ENCODE results near the gene TGM1. TPM values are rescaled to one million over a fixed set of nuclear protein-coding genes. Genes with fewer than 3 reads are reported as not detected.

Gene TGM1
- total and polyA plus RNA-seq, 2 experiments from 2014 or later, result 0.31 to 0.63 TPM

- TF ChIP-seq, protein P1, sequence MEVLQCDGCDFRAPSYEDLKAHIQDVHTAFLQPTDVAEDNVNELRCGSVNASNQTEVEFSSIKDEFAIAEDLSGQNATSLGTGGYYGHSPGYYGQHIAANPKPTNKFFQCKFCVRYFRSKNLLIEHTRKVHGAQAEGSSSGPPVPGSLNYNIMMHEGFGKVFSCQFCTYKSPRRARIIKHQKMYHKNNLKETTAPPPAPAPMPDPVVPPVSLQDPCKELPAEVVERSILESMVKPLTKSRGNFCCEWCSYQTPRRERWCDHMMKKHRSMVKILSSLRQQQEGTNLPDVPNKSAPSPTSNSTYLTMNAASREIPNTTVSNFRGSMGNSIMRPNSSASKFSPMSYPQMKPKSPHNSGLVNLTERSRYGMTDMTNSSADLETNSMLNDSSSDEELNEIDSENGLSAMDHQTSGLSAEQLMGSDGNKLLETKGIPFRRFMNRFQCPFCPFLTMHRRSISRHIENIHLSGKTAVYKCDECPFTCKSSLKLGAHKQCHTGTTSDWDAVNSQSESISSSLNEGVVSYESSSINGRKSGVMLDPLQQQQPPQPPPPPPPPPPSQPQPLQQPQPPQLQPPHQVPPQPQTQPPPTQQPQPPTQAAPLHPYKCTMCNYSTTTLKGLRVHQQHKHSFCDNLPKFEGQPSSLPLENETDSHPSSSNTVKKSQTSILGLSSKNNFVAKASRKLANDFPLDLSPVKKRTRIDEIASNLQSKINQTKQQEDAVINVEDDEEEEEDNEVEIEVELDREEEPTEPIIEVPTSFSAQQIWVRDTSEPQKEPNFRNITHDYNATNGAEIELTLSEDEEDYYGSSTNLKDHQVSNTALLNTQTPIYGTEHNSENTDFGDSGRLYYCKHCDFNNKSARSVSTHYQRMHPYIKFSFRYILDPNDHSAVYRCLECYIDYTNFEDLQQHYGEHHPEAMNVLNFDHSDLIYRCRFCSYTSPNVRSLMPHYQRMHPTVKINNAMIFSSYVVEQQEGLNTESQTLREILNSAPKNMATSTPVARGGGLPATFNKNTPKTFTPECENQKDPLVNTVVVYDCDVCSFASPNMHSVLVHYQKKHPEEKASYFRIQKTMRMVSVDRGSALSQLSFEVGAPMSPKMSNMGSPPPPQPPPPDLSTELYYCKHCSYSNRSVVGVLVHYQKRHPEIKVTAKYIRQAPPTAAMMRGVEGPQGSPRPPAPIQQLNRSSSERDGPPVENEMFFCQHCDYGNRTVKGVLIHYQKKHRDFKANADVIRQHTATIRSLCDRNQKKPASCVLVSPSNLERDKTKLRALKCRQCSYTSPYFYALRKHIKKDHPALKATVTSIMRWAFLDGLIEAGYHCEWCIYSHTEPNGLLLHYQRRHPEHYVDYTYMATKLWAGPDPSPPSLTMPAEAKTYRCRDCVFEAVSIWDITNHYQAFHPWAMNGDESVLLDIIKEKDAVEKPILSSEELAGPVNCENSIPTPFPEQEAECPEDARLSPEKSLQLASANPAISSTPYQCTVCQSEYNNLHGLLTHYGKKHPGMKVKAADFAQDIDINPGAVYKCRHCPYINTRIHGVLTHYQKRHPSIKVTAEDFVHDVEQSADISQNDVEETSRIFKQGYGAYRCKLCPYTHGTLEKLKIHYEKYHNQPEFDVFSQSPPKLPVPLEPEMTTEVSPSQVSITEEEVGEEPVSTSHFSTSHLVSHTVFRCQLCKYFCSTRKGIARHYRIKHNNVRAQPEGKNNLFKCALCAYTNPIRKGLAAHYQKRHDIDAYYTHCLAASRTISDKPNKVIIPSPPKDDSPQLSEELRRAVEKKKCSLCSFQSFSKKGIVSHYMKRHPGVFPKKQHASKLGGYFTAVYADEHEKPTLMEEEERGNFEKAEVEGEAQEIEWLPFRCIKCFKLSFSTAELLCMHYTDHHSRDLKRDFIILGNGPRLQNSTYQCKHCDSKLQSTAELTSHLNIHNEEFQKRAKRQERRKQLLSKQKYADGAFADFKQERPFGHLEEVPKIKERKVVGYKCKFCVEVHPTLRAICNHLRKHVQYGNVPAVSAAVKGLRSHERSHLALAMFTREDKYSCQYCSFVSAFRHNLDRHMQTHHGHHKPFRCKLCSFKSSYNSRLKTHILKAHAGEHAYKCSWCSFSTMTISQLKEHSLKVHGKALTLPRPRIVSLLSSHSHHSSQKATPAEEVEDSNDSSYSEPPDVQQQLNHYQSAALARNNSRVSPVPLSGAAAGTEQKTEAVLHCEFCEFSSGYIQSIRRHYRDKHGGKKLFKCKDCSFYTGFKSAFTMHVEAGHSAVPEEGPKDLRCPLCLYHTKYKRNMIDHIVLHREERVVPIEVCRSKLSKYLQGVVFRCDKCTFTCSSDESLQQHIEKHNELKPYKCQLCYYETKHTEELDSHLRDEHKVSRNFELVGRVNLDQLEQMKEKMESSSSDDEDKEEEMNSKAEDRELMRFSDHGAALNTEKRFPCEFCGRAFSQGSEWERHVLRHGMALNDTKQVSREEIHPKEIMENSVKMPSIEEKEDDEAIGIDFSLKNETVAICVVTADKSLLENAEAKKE (CRISPR knock-in tag; IDR thresholded peaks at IDR 0.05), result no peak
- no peak for TF ChIP-seq POLR2AphosphoS5 (IDR thresholded peaks at IDR 0.05; ENCODE audit: low read depth)
- TF ChIP-seq STAT1 (IDR thresholded peaks at IDR 0.05; ENCODE audit: unreplicated experiment), result no peak
Measured at GRCh38 chr14:24277606-24278321, 14.8 kb upstream of the TGM1 start (continued).

GRCh38 chr14:24277071-24277470 is 14.1 kb upstream of the TGM1 start:
- no peak overlapping the region for H2AFZ ChIP-seq
- Mint-ChIP-seq H3K27me3 (ENCODE audit: insufficient read depth, low read depth, poor library complexity) (peaks cover 10% of the 10 kb centered on the region), H3K4me1 (peaks cover 16% of the 10 kb centered on the region), H3K27ac (no peak overlapping the region), H3K4me3 (no peak overlapping the region), H3K36me3 (ENCODE audit: low read depth) (no peaks in the 10 kb centered on the region; the same call in 2 of the 3 replicates), H3K9me3 (no peaks in the 10 kb centered on the region)
- peaks cover 5% of the 10 kb centered on the region; the same call in 1 of the 2 replicates for H3F3A ChIP-seq (replicated peaks; ENCODE audit: low read depth)
- H4K20me1 ChIP-seq (replicated peaks; ENCODE audit: insufficient read depth), result no peaks in the 10 kb centered on the region; the same call in 1 of the 2 replicates
- H3K79me2 ChIP-seq (replicated peaks; ENCODE audit: insufficient read depth), result no peaks in the 10 kb centered on the region; the same call in 1 of the 2 replicates
- no peaks in the 10 kb centered on the region for H3K9me2 ChIP-seq (ENCODE audit: insufficient read depth)
- H3K27me3 ChIP-seq (ENCODE audit: insufficient read depth), result no peaks in the 10 kb centered on the region
- H3K36me3 ChIP-seq (ENCODE audit: insufficient read depth), result no peaks in the 10 kb centered on the region
- TF ChIP-seq, protein P2, sequence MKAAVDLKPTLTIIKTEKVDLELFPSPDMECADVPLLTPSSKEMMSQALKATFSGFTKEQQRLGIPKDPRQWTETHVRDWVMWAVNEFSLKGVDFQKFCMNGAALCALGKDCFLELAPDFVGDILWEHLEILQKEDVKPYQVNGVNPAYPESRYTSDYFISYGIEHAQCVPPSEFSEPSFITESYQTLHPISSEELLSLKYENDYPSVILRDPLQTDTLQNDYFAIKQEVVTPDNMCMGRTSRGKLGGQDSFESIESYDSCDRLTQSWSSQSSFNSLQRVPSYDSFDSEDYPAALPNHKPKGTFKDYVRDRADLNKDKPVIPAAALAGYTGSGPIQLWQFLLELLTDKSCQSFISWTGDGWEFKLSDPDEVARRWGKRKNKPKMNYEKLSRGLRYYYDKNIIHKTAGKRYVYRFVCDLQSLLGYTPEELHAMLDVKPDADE (IDR thresholded peaks at IDR 0.05), result no peak
- TF ChIP-seq EZH2phosphoT487 (IDR thresholded peaks at IDR 0.05; ENCODE audit: unreplicated experiment), result no peak
- no peak overlapping the region for H3K4me3 ChIP-seq
- H3K4me2 ChIP-seq, result no peak overlapping the region
- DNase-seq (ENCODE audit: low spot score) (no peak), ATAC-seq (no peak)
- peaks cover 7% of the 10 kb centered on the region for H3K4me1 ChIP-seq (ENCODE audit: insufficient read depth)
- no peak overlapping the region for H3K27ac ChIP-seq (ENCODE audit: low read depth)
